Islet of Langerhans (tissue), 1 donor: ENCODE results near the gene LRRC4C.

Experiments
- FAIRE-seq: peaks from one replicate; lab custom pipeline; 2011; peaks lifted over from hg19 to GRCh38; lab: Jason Lieb, UNC

Gene LRRC4C

GRCh38 chr11:40166892-40167291 lies 1292.6 kb downstream of the LRRC4C start:
- no peak for FAIRE-seq

- no peak for FAIRE-seq
These were observed 1296.3 kb downstream of the LRRC4C start for GRCh38 chr11:40162901-40163883.

GRCh38 chr11:40161854-40162410 lies 1297.5 kb downstream of the LRRC4C start:
- no peak for FAIRE-seq

GRCh38 chr11:40160418-40160817 lies 1299.0 kb downstream of the LRRC4C start:
- FAIRE-seq, result no peak

GRCh38 chr11:40149721-40150120 lies 1309.7 kb downstream of the LRRC4C start:
- no peak for FAIRE-seq

- no peak for FAIRE-seq
These were observed 1318.9 kb downstream of the LRRC4C start for GRCh38 chr11:40140560-40140959.

- FAIRE-seq, result no peak
These were observed 1319.9 kb downstream of the LRRC4C start for GRCh38 chr11:40139536-40139935.

- no peak for FAIRE-seq
These were observed 1320.4 kb downstream of the LRRC4C start for GRCh38 chr11:40139066-40139465.

- FAIRE-seq, result no peak
These were observed 1324.5 kb downstream of the LRRC4C start for GRCh38 chr11:40134820-40135570.

- no peak for FAIRE-seq
These were observed 1326.0 kb downstream of the LRRC4C start for GRCh38 chr11:40133498-40133897.

GRCh38 chr11:40132912-40133311 lies 1326.5 kb downstream of the LRRC4C start:
- no peak for FAIRE-seq

GRCh38 chr11:40130427-40130826 lies 1329.0 kb downstream of the LRRC4C start:
- FAIRE-seq, result no peak

GRCh38 chr11:40129266-40129665 lies 1330.2 kb downstream of the LRRC4C start:
- FAIRE-seq, result no peak

GRCh38 chr11:40125054-40125453 lies 1334.4 kb downstream of the LRRC4C start:
- no peak for FAIRE-seq

GRCh38 chr11:40119661-40120060 lies 1339.8 kb downstream of the LRRC4C start:
- no peak for FAIRE-seq

GRCh38 chr11:40118780-40119179 lies 1340.7 kb downstream of the LRRC4C start:
- no peak for FAIRE-seq

- FAIRE-seq, result no peak
These were observed 1341.4 kb downstream of the LRRC4C start for GRCh38 chr11:40118026-40118425.

- no peak for FAIRE-seq
These were observed 1354.4 kb downstream of the LRRC4C start for GRCh38 chr11:40104941-40105550.

- no peak for FAIRE-seq
These were observed 1358.7 kb downstream of the LRRC4C start for GRCh38 chr11:40100781-40101180.

GRCh38 chr11:40100162-40100553 lies 1359.3 kb downstream of the LRRC4C start:
- no peak for FAIRE-seq

GRCh38 chr11:40099426-40100161 lies 1359.9 kb downstream of the LRRC4C start:
- FAIRE-seq, result no peak

GRCh38 chr11:40095446-40095845 lies 1364.0 kb downstream of the LRRC4C start:
- no peak for FAIRE-seq
